Measurements from ENCODE around the gene XPA.
"Not testable (repeated sequence)": the region's sequence is repeated elsewhere in the genome, so short reads cannot be mapped to it uniquely, and the experiment has no call there.

Gene XPA

DNA sequence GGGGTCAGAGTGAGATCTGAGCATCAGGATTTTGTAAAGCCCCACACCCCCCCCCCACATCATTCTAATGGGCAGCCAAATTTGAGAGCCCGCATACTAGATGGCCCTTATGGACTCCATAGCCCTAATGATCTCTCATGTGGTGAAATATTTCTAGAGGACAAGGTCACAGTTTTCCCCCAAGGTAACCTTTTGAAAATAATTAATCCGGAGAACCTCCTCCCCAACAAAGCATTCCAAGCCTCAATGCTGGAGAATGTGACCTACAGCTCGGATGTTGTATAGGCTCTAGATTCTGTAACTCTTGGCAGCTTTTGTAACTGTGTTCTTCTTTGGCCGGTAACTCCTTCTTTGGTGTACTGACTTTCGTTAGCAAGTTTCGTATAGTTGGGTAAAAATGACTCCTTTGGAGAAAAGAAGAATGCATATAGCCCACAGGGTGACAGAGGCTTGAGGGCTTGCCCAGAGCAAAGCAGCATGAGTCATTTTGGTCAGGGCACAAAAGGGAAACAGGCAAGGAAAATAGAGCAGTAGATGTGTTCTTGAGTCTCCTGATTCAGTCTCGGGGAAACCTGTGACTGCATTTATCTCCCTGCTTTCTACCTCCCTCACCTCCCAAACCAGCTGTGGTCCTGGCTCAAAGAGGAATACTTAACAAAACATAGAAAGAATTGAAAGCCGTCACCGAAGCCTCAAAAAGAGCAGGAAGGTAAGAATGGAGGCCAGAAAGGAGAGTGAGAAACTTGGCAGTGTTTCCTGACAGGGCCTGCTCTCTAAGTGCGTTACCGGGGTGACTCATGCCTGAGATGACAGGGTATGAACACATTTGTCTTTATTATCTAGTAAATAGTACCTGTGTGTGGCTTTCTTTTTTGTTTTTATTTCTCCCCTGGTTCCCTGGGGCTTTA is 6.6 kb upstream of the XPA start:
- peak; percentile 6 for DNase-seq (ENCODE audit: low read depth)

GRCh38 chr9:97699824-97700223 is 2.7 kb upstream of the XPA start:
- DNase-seq (ENCODE audit: low read depth) = not testable (repeated sequence)

DNA sequence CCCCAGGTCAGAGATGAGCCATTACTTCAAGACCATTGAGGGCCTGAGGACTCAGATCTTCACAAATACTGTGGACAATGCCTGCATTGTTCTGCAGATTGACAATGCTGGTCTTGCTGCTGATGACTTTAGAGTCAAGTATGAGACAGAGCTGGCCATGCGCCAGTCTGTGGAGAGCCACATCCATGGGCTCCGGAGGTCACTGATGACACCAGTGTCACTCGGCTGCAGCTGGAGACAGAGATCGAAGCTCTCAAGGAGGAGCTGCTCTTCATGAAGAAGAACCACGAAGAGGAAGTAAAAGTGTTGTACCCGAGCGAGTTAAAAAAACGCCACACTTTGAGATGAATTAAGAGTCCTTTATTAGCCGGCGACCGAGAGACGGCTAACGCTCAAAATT is 2.1 kb upstream of the XPA start:
- DNase-seq (ENCODE audit: low read depth) = not testable (repeated sequence)

- no peak for DNase-seq (ENCODE audit: low read depth)
Observed at GRCh38 chr9:97698865-97699264, 1.7 kb upstream of the XPA start.

GRCh38 chr9:97697837-97698236 is 697 bp upstream of the XPA start:
- DNase-seq (ENCODE audit: low read depth) = no peak

- DNase-seq (ENCODE audit: low read depth) = no peak
Observed at GRCh38 chr9:97695995-97696802, 941 bp downstream of the XPA start.

DNA sequence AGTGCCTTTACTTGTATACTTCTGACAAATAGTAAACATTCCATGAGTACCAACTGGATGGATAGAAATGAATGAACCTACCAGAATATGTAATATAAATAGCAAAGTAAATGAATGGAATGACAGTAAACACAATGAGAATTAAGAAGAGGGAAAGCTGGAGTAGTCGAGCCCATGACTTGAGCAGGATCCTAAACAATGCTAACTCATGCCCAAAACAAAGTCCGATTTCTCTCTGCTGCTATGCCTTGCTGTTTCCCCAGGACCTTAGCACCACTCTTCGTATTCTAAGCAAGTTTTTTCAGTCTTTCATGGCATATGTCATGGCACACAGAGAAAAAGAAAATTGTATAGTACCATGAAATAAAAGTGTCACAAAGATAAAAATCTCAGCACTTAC is 1.8 kb downstream of the XPA start:
- no peak for DNase-seq (ENCODE audit: low read depth)

GRCh38 chr9:97694769-97695168 is 2.4 kb downstream of the XPA start:
- DNase-seq (ENCODE audit: low read depth) = no peak

DNA sequence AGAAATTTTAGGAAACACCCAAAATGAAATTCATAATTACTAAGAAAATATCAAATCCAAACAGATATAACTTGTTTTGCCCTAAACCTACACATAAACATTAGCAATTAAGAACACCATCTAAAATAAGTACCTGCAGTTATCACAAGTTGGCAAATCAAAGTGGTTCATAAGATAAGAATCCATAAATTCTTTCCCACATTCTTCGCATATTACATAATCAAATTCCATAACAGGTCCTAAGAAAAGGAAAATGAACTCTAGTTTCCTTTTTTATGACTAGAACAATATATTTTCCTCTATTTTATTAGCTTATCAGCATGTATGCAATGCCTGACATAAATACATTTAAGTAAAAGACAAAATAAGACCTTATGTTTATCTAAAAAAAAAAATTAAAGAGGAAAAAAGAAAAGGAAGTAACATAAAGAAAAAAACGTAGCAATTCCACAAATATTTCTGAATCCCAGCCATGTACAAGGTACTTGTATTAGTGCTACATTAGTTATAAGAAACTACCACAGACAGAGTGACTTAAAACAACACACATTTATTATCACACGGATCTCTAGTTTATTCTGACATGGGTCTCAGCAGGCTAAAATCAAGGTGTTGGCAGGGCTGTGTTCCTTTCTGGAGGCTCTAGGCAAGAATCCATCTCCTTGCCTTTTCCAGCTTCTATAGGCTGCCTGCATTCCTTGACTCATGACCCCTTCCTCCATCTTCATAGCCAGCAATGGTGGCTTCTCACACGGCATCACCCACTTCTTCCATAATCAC is 7.5 kb downstream of the XPA start:
- DNase-seq (ENCODE audit: low read depth) = no peak

DNA sequence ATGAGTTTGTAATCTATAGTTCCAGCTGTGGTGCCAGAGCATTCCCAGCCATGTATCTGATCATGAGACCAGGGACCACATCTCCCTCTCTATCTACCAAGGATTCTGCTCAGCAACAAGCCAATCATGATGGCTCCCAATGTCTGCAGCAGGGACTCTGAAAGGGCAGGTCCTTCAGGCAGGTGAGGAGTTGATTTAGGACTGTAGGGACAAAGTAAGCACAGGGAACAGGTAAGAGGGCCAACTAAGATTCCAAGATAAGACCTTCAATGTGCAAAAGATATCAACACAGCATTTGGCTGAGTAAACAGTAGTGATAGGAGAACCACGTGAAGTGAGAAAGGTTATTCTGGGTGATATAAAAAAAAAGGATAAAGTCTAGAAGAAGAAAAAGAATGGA is 8.5 kb downstream of the XPA start:
- DNase-seq (ENCODE audit: low read depth) = no peak

DNA sequence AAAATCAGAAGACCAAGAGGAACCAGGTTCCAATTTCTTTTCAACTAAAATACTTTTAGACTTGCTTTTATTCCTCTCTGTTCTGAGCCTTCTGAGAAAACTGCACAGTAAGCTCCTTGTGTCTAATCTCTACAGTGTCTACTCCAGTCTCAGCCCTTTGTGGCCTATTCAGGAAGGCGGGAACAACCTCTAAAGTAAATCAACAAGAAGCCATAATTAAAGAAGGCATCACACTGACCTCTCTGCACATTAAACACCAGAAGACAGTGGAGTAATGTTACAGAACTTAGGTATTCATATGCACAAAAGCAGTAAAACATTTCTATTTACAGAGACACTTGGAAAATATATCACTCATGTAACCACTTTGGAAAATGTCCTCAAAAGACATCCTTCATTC is 14.9 kb downstream of the XPA start:
- no peak for DNase-seq (ENCODE audit: low read depth)

DNA sequence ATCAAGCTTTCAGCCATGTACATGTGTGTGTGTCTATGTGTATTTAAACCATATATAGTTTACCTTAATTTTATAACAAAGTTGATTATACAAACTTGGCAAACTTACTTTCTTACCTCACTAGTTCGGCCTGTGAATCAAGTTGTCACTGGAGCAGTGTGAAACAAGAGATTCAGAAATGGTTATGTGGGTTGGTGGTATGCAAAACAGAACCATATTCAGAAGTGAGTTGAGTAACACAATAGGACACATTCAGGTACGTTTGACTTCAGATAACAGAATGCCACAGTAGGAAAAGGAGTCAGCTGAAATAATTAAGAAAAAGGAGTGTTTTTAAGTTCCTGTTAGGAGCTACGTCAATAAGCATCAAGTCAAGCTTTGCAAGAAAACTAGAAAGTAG is 21.5 kb downstream of the XPA start:
- DNase-seq (ENCODE audit: low read depth) = no peak

DNA sequence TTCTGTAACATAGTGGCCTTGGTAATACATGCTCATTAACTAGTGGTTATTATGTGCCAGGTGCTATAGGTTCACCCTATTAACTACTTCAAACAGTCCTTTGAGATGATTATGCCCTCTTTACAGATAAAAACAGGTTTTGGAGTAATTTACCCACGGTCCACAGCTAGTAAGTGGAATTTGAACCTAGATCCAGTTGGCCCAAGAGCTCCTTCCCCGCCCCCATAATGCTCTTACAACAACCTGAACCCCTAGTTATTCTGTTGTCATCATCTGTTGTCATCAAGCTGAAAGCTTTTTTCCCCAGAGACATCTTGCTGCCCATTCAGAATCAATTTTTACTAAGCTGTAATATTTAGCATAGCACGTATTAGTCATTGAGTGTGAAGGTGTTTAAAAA is 23.2 kb downstream of the XPA start:
- DNase-seq (ENCODE audit: low read depth) = no peak

- DNase-seq (ENCODE audit: low read depth) = no peak
Observed at GRCh38 chr9:97672403-97672802, 24.7 kb downstream of the XPA start.

DNA sequence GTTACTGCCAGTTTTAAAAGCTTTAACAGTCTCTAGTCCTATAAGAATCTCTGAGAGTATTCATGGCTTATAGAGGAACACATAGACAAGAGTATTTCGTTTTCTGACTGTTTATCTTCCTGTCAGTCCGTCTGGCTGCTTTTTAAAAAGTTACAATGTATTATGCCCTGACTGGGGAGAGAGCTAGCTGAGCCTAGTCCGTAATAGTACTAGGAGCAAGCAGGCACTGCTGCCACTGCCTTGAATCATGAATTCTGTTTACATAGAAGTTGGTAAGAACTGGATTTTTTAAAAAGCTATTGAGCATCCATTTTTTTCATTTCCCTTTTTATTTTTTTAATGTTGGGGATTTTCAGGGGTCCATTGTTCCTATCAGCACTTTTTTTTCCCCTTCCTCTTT is 26.6 kb downstream of the XPA start:
- DNase-seq (ENCODE audit: low read depth) = no peak

GRCh38 chr9:97668485-97668884 is 28.7 kb downstream of the XPA start:
- DNase-seq (ENCODE audit: low read depth) = no peak

DNA sequence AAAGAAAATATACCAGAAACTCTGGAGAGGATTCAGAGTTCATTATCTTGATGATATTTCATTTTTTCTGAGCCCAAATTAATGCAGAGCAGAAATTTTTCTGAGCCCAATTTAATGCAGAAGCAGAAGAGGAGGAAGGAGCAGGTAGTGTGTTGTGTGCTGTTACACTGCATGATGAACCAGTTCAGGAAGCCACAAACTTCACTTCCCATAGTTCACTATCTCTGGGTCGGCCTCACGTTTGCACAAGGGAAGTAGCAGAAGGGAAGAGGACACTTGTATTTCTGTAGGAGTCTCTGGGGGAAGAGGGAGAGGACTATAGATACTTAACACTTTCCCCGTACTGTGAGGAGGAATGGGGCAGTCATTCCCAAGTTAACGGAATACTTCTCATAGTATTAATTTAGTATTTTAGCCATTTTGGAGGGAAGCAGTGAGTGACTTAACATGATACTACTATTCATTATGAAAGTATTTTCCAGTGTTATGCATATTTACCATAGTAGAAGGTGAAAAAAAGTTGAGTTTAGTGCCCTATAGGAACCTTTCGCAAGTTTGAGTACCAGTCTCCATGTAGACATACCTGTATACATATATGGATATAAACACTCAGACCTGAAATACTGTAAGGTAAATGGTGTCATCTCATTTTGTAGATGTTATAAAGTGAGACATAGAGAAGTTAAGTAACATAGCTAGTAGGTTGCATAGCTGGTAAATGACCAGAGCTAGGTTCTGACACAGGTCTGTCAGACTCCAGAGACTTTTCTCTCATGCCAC is 30.0 kb downstream of the XPA start:
- no peak for DNase-seq (ENCODE audit: low read depth)

GRCh38 chr9:97665742-97666141 is 31.4 kb downstream of the XPA start:
- no peak for DNase-seq (ENCODE audit: low read depth)

GRCh38 chr9:97660847-97661246 is 36.3 kb downstream of the XPA start:
- no peak for DNase-seq (ENCODE audit: low read depth)

GRCh38 chr9:97660340-97660739 is 36.8 kb downstream of the XPA start:
- no peak for DNase-seq (ENCODE audit: low read depth)

DNA sequence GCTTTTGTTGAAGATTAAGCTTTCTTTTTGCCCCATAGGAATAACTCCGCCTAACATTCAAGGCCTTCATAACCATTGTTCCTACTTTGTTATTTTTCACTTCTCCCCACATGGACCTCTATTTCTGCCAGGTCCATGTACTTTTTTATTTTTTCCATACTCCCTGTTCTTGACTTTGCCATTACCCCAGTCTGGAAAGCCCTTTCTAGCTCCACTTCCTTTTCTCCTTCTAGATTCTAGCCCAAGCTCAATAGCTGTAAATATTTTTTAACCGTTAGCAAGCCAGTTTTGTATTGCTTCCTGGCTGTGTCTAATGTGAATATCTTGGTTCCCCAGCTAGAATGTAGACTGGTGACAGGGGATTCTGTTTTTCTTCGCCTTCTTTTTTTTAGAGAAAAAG is 37.4 kb downstream of the XPA start:
- no peak for DNase-seq (ENCODE audit: low read depth)

GRCh38 chr9:97658707-97659106 is 38.4 kb downstream of the XPA start:
- DNase-seq (ENCODE audit: low read depth) = no peak
